Kidney (tissue), 14 donors: ENCODE measurements around the gene UQCRHL. TPM values are rescaled to one million over a fixed set of nuclear protein-coding genes. Genes with fewer than 3 reads are reported as not detected.

Source experiments
- DNase-seq, 5 donors: peaks; one replicate each; pipeline ENCODE4 v3.0.0-alpha.2; 2013 to 2020
- FAIRE-seq: peaks from 2 replicates; lab custom pipeline; 2012; peaks lifted over from hg19 to GRCh38; lab: Jason Lieb, UNC
- H3K27ac ChIP-seq, 2 donors: one replicate each; pipeline ENCODE4 v1.7.0; 2013; ENCODE audit warnings: low read depth in 2 of 2, low read length in 2 of 2, inconsistent platforms in 1 of 2
- H3K27me3 ChIP-seq: one replicate; pipeline ENCODE4 v1.7.1; 2013; ENCODE audit warnings: low read length, inconsistent platforms; ENCODE audit not compliant: control insufficient read depth, insufficient read depth
- H3K36me3 ChIP-seq, 3 donors: one replicate each; pipeline versions ENCODE4 v1.7.0 to v1.7.1; 2013; ENCODE audit warnings: low read length in 3 of 3, control low read depth in 1 of 3, inconsistent platforms in 1 of 3; ENCODE audit not compliant: insufficient read depth in 3 of 3, control insufficient read depth in 2 of 3
- H3K4me1 ChIP-seq, 3 donors: one replicate each; pipeline versions ENCODE4 v1.7.0 to v1.7.1; 2013; ENCODE audit warnings: low read length in 3 of 3, inconsistent platforms in 1 of 3, low read depth in 1 of 3; ENCODE audit not compliant: control insufficient read depth in 2 of 3, insufficient read depth in 2 of 3
- H3K4me3 ChIP-seq, 3 donors: one replicate each; pipeline versions ENCODE4 v1.7.0 to v1.8.1; 2013; ENCODE audit warnings: low read length in 3 of 3, control low read depth in 1 of 3, inconsistent platforms in 1 of 3
- H3K9ac ChIP-seq, 3 donors: one replicate each; pipeline versions ENCODE4 v1.7.0 to v1.7.1; 2013; ENCODE audit warnings: low read length in 3 of 3, control low read depth in 1 of 3, inconsistent platforms in 1 of 3
- H3K9me3 ChIP-seq, 3 donors: one replicate each; pipeline versions ENCODE4 v1.7.0 to v1.7.1; 2013; ENCODE audit warnings: low read length in 3 of 3, control low read depth in 1 of 3, inconsistent platforms in 1 of 3; ENCODE audit not compliant: control insufficient read depth in 2 of 3, insufficient read depth in 1 of 3
- intact Hi-C: fragments of 100-400 bp; cut with DNase I; formaldehyde crosslinking; loops from one replicate; pipeline ENCODE4 v1.11.1; 2022
- polyA plus RNA-seq: library from polyadenylated mRNA; stranded (reverse); fragments of 350-450 nt; fragmentation: Illumina TruSeq; extraction: RNeasy Lipid Tissue Mini Kit (QIAGEN cat#74804); gene quantifications from one replicate; pipeline ENCODE4 v1.2.3, GENCODE V29; 2014; ENCODE audit warnings: low read depth, low replicate concordance; ENCODE audit not compliant: insufficient read depth
- total RNA-seq: library from RNA; stranded (reverse); fragmentation: NEBNext Ultra II Directional; extraction: Animal tissue kit (Norgen Biotek cat#: 25700); gene quantifications from one replicate; pipeline ENCODE4 v1.2.1, GENCODE V29; 2021
- TF ChIP-seq, protein P1 (sequence below): IDR thresholded peaks from 3 replicates; pipeline ENCODE4 v1.5.1; 2012; ENCODE audit warnings: mild to moderate bottlenecking, moderate library complexity, borderline replicate concordance; ENCODE audit not compliant: insufficient read depth; ENCODE audit errors: extremely low read depth
- donor health status: control.
- donor health status: control.
- donor health status: control.
- donor health status: control.
- donor health status: control.
- donor health status: DM: yes; HTN: yes; CAD: no.
- donor health status: Normal renal cell carcinoma (clear cell type).

UQCRHL gene
- total and polyA plus RNA-seq, 2 donors from 2014 or later, result 0.91 to 11.8 TPM

GRCh38 chr1:15816674-15817073 is 9.2 kb upstream of the UQCRHL start:
- H3K27ac ChIP-seq, result no peak overlapping the region
- H3K36me3 ChIP-seq, result no peaks in the 10 kb centered on the region
- intact Hi-C loops, result loop anchor here (5.0 kb wide), 1 partner anchor 176 kb away; no protein-coding TSS in a partner anchor
- DNase-seq, result no peak
- FAIRE-seq, result no peak
- H3K4me1 ChIP-seq, result no peaks in the 10 kb centered on the region
- H3K9me3 ChIP-seq, result no peaks in the 10 kb centered on the region
- no peak overlapping the region for H3K9ac ChIP-seq
- H3K4me3 ChIP-seq, result no peak overlapping the region
- H3K27me3 ChIP-seq, result no peaks in the 10 kb centered on the region
- TF ChIP-seq, protein P1, sequence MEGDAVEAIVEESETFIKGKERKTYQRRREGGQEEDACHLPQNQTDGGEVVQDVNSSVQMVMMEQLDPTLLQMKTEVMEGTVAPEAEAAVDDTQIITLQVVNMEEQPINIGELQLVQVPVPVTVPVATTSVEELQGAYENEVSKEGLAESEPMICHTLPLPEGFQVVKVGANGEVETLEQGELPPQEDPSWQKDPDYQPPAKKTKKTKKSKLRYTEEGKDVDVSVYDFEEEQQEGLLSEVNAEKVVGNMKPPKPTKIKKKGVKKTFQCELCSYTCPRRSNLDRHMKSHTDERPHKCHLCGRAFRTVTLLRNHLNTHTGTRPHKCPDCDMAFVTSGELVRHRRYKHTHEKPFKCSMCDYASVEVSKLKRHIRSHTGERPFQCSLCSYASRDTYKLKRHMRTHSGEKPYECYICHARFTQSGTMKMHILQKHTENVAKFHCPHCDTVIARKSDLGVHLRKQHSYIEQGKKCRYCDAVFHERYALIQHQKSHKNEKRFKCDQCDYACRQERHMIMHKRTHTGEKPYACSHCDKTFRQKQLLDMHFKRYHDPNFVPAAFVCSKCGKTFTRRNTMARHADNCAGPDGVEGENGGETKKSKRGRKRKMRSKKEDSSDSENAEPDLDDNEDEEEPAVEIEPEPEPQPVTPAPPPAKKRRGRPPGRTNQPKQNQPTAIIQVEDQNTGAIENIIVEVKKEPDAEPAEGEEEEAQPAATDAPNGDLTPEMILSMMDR, result no peak

DNA sequence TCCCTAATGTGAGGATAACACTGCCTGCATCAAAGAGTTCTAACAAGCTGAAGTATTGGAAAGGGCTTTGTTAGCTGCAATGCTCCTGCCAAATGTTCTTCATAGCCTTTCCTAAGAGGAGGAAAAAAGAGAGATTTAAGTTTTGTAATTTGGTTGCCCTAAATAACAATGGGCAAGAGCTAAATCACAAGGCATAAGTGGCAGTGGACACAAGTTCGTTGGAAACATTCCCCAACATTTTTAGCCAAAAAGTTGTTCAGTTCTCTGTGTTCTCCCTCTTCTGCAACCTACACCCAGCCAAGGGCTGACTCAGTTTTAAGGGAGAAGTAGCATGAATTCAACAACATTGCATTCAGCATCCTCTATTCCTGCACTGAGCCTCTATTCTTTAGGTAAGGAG is 2.6 kb upstream of the UQCRHL start:
- Histone ChIP-seq H3K9ac (no peak overlapping the region), H3K9me3 (no peaks in the 10 kb centered on the region), H3K27ac (no peak overlapping the region), H3K36me3 (no peaks in the 10 kb centered on the region), H3K4me1 (no peaks in the 10 kb centered on the region), H3K27me3 (no peaks in the 10 kb centered on the region), H3K4me3 (no peak overlapping the region)
- DNase-seq, result no peak
- TF ChIP-seq, protein P1, result no peak
- no peak for FAIRE-seq
- intact Hi-C loops, result no loop called here

DNA sequence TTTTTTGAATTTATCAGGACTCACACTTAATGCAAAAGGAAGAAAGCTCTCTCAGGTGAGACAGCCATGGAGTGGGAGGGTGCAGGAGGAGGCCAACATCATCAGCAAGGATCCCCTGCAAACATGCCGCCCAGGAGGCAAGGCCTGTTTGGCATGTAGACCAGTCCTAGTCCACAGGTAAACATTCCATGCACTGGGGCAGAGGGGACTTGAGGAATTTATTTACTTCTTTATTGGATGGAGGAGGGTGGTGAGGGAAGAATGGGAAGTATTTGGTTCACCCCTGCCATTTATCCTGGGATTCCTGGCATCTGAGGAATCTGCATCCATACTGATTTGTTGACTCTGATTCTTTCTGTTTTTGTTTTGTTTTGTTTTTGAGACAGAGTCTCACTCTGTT is 1.5 kb upstream of the UQCRHL start:
- Histone ChIP-seq H3K9me3 (no peaks in the 10 kb centered on the region), H3K4me3 (no peak overlapping the region), H3K9ac (no peak overlapping the region), H3K36me3 (no peaks in the 10 kb centered on the region), H3K4me1 (no peaks in the 10 kb centered on the region), H3K27me3 (no peaks in the 10 kb centered on the region), H3K27ac (no peak overlapping the region)
- FAIRE-seq (no peak), DNase-seq (no peak)
- TF ChIP-seq, protein P1, result no peak
- intact Hi-C loops, result no loop called here

DNA sequence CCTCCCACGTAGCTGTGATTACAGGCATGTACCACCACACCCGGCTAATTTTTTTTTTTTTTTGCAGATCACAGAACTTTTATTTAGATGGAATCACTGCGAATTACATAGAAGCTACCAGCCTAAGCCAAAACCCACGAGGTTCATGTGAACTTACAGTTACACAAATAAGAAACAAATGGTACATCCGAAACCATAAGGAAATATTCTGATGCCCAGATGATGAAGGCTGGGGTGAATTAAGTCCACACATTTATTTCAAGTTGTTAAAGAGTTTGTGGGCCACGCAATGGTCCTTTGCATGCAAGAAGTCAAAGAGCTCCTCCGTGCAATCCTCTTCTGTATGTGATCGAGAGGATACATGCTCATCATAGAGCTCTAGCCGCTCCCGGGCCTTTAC is 328 bp downstream of the UQCRHL start:
- Histone ChIP-seq H3K27ac (no peak overlapping the region), H3K4me1 (no peaks in the 10 kb centered on the region), H3K4me3 (no peak overlapping the region), H3K27me3 (no peaks in the 10 kb centered on the region), H3K9me3 (no peaks in the 10 kb centered on the region), H3K9ac (no peak overlapping the region), H3K36me3 (no peaks in the 10 kb centered on the region)
- intact Hi-C loops, result no loop called here
- no peak for FAIRE-seq
- DNase-seq, result peak in 1 of 5 donors; percentile 8
- TF ChIP-seq, protein P1, result no peak
